Measurements from ENCODE around the gene PLS1. TPM values are rescaled to one million over a fixed set of nuclear protein-coding genes. Genes with fewer than 3 reads are reported as not detected.

The PLS1 gene
- total RNA-seq, 2 donors from 2014 or later: 11.3 to 26.4 TPM

- Mint-ChIP-seq H3K27me3 (ENCODE audit: insufficient read depth) (no peaks in the 10 kb centered on the region), H3K9me3 (no peaks in the 10 kb centered on the region), H3K36me3 (ENCODE audit: low read depth) (no peaks in the 10 kb centered on the region), H3K27ac (no peak overlapping the region), H3K4me1 (no peaks in the 10 kb centered on the region), H3K4me3 (no peak overlapping the region)
- no peaks in the 10 kb centered on the region for H3K27me3 ChIP-seq (ENCODE audit: control insufficient read depth, insufficient read depth, low read length, poor library complexity, severe bottlenecking)
- H3K4me1 ChIP-seq (ENCODE audit: control insufficient read depth, insufficient read depth, low read length): no peaks in the 10 kb centered on the region
- TF ChIP-seq CTCF (conservative IDR thresholded peaks at IDR 0.05): no peak
- DNase-seq: no peak
- WGBS, 2 experiments (ENCODE audit: insufficient coverage in 1 of 2, insufficient read length in 1 of 2): 89 to 100% methylated on average over 1 of the region's 1 CpG
- no peak overlapping the region for H3K27ac ChIP-seq (ENCODE audit: low read depth, low read length)
- H3K9me3 ChIP-seq (ENCODE audit: control insufficient read depth, low read length): no peaks in the 10 kb centered on the region
- no peaks in the 10 kb centered on the region for H3K36me3 ChIP-seq (ENCODE audit: control insufficient read depth, insufficient read depth, low read length)
- no peak overlapping the region for H3K4me3 ChIP-seq (ENCODE audit: low read length)
- H3K9ac ChIP-seq (ENCODE audit: extremely low read depth, low read length, poor library complexity, severe bottlenecking): no peak overlapping the region
Observed at GRCh38 chr3:142608631-142609030, 12.4 kb downstream of the PLS1 start.

GRCh38 chr3:142609136-142609535 is 12.9 kb downstream of the PLS1 start:
- Histone ChIP-seq H3K27ac (ENCODE audit: low read depth, low read length) (no peak overlapping the region), H3K4me3 (ENCODE audit: low read length) (no peak overlapping the region), H3K36me3 (ENCODE audit: control insufficient read depth, insufficient read depth, low read length) (no peaks in the 10 kb centered on the region), H3K9me3 (ENCODE audit: control insufficient read depth, low read length) (no peaks in the 10 kb centered on the region), H3K27me3 (ENCODE audit: control insufficient read depth, insufficient read depth, low read length, poor library complexity, severe bottlenecking) (no peaks in the 10 kb centered on the region), H3K4me1 (ENCODE audit: control insufficient read depth, insufficient read depth, low read length) (no peaks in the 10 kb centered on the region), H3K9ac (ENCODE audit: extremely low read depth, low read length, poor library complexity, severe bottlenecking) (no peak overlapping the region)
- H3K4me3 Mint-ChIP-seq: no peak overlapping the region
- H3K27me3 Mint-ChIP-seq (ENCODE audit: insufficient read depth): no peaks in the 10 kb centered on the region
- H3K4me1 Mint-ChIP-seq: no peaks in the 10 kb centered on the region
- H3K36me3 Mint-ChIP-seq (ENCODE audit: low read depth): no peaks in the 10 kb centered on the region
- 86 to 100% methylated on average over 1 of the region's 1 CpG for WGBS, 2 experiments (ENCODE audit: insufficient coverage in 1 of 2, insufficient read length in 1 of 2)
- no peak for DNase-seq
- TF ChIP-seq CTCF (conservative IDR thresholded peaks at IDR 0.05): no peak
- H3K27ac Mint-ChIP-seq: no peak overlapping the region
- H3K9me3 Mint-ChIP-seq: no peaks in the 10 kb centered on the region

- 86 to 93% methylated on average over 1 of the region's 1 CpG for WGBS, 2 experiments (ENCODE audit: insufficient coverage in 1 of 2, insufficient read length in 1 of 2)
- Histone ChIP-seq H3K4me1 (ENCODE audit: control insufficient read depth, insufficient read depth, low read length) (no peaks in the 10 kb centered on the region), H3K27ac (ENCODE audit: low read depth, low read length) (no peak overlapping the region), H3K9ac (ENCODE audit: extremely low read depth, low read length, poor library complexity, severe bottlenecking) (no peak overlapping the region), H3K36me3 (ENCODE audit: control insufficient read depth, insufficient read depth, low read length) (no peaks in the 10 kb centered on the region), H3K4me3 (ENCODE audit: low read length) (no peak overlapping the region), H3K27me3 (ENCODE audit: control insufficient read depth, insufficient read depth, low read length, poor library complexity, severe bottlenecking) (no peaks in the 10 kb centered on the region), H3K9me3 (ENCODE audit: control insufficient read depth, low read length) (no peaks in the 10 kb centered on the region)
- H3K27me3 Mint-ChIP-seq (ENCODE audit: insufficient read depth): no peaks in the 10 kb centered on the region
- no peak overlapping the region for H3K4me3 Mint-ChIP-seq
- H3K36me3 Mint-ChIP-seq (ENCODE audit: low read depth): no peaks in the 10 kb centered on the region
- DNase-seq: no peak
- no peaks in the 10 kb centered on the region for H3K4me1 Mint-ChIP-seq
- TF ChIP-seq CTCF (conservative IDR thresholded peaks at IDR 0.05): no peak
- no peaks in the 10 kb centered on the region for H3K9me3 Mint-ChIP-seq
- no peak overlapping the region for H3K27ac Mint-ChIP-seq
Observed at GRCh38 chr3:142611206-142611605, 15.0 kb downstream of the PLS1 start.
